GM03348 (cell line): ENCODE results near the gene BTRC.
"Not testable (repeated sequence)": the region's sequence is repeated elsewhere in the genome, so short reads cannot be mapped to it uniquely, and the experiment has no call there.

ENCODE experiments used
- DNase-seq: peaks from one replicate; pipeline ENCODE4 v3.0.0; 2012; ENCODE audit warnings: low spot score

BTRC gene

GRCh38 chr10:101587725-101588653, 234.0 kb downstream of the BTRC start, which contains the start of the genes DPCD and POLL:
DPCD (plus strand) TSS chr10:101588321; CDS start chr10:101588337, 16 bp downstream.
POLL (minus strand) TSS chr10:101588257; CDS start chr10:101587360, 897 bp downstream.
- DNase-seq, result peak; percentile 98

GRCh38 chr10:101588879-101589278, 234.9 kb downstream of the BTRC start:
- DNase-seq, result peak; percentile 60

GRCh38 chr10:101593331-101593730, 239.4 kb downstream of the BTRC start:
- DNase-seq, result not testable (repeated sequence)

DNA sequence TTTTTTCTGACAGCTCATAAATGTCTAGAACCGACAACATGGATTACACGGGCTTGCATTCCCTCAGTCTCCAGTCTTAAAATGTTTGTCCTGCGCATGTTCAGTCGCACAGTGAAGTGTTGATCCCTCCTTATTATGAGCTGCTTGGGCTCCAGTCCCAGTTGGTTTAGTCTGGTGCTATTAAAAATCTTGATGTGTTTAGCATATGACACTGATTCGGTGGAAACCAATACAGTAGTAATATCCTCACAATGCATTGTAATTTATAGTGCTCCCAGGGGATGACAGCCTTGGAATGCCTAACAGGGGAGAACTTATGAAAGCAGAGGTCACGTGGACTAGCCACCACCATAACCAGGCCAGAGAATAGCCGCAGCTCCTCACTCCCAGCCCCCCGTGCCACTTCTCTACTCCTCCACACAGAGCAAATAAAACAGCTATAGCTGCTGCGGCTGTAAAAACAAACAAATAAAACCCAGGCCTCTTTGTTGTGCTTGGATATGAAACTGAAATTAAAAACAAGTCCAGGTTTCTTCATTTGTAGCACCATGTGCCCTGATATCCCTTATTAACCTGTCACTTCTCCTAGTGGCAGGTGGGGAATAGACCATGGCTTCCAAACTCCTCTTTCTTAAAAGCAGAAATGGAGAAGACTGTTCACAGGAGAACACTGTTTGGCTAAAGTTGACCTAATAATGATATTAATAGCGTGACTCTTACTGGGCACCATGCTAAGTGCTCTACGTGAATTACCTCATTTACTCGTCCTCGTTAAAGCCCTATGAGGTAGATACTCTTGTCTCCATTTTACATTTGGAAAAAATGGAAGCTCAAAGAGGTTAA, 241.8 kb downstream of the BTRC start:
- peak; percentile 41 for DNase-seq

GRCh38 chr10:101597091-101597900, 243.3 kb downstream of the BTRC start:
- DNase-seq, result no peak

GRCh38 chr10:101601541-101601940, 247.6 kb downstream of the BTRC start:
- no peak for DNase-seq

- peak; percentile 86 for DNase-seq
Observed at GRCh38 chr10:101602761-101603398, 248.9 kb downstream of the BTRC start.
